ENCODE measurements around the gene STIP1.

STIP1 gene

DNA sequence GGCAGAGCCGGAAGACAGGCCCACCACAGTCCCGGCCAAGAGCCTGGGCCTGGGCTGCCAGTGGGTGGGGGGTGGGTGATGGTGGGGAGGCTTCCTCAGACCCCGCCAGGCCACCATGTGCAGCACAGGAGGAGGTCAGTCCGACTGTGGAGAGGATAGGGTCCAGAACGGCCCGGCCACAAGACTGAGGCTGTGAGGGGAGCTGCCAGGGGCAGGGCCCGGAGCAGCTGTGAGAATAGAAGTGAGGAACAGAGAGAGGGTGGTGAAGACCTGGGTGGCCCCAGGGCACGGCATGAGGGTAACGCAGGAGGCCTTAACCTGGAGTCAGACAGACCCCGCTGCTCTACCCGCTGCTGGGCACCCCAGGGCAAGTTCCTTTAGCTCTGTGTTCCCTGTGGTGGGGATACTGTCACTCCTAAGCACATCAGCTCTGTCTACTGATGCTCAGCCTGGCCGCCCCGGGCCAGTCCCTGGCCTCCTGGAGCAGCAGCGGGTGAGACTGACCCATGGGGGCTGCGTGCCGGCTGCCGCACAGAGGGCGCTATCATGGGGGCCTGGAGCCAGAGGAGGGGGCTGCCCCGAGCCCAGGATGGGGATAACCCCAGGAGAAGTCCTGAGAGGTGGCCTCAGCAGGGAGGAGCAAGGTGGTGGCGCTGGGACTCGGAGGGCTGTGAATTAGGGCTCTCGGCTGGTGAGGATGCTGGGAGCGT lies 22.3 kb downstream of the STIP1 start:
- DNase-seq (ENCODE audit: low read depth): no peak
- TF ChIP-seq, protein P1, sequence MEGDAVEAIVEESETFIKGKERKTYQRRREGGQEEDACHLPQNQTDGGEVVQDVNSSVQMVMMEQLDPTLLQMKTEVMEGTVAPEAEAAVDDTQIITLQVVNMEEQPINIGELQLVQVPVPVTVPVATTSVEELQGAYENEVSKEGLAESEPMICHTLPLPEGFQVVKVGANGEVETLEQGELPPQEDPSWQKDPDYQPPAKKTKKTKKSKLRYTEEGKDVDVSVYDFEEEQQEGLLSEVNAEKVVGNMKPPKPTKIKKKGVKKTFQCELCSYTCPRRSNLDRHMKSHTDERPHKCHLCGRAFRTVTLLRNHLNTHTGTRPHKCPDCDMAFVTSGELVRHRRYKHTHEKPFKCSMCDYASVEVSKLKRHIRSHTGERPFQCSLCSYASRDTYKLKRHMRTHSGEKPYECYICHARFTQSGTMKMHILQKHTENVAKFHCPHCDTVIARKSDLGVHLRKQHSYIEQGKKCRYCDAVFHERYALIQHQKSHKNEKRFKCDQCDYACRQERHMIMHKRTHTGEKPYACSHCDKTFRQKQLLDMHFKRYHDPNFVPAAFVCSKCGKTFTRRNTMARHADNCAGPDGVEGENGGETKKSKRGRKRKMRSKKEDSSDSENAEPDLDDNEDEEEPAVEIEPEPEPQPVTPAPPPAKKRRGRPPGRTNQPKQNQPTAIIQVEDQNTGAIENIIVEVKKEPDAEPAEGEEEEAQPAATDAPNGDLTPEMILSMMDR (IDR thresholded peaks at IDR 0.05; ENCODE audit: insufficient read depth, low read depth, low read length, missing control alignments): no peak
- H3K4me3 ChIP-seq (ENCODE audit: low read length): no peak overlapping the region

DNA sequence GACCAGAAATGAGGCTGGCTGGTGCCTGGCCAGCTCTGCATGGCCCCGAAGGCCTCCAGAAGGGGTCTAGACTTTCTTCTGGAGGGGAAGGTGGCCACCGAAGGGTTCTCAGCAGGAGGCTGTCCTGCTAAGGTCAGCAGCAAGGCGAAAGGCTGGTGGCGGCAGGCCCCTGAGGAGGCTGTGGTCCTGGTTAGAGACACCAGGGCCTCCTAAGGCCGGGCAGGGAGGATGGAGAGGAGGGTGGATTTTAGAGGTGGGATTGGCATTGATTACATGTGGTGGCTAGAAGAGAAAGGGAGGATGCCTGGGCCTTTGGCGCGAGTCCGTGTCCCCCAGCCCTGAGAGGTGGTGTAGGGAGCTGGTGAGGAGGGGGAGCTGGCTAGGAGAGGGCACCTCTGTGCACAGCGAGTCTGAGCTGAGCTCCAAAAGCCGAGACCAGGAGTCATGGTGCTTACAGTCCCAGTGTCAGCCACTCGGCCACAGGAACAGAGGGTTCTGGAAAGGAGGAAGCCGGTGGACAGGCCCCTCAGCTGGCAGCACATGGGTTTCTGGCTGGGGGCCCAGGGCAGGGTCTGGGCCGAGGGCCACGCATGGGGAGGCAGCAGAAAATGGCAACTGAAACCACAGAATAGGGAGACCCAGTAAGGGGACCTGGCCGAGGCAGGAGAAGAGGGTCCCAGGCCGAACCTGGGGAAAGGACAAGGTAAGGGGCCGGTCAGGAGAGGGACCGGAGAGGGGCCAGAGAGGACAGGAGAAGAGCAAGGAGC lies 23.0 kb downstream of the STIP1 start:
- no peak overlapping the region for H3K4me3 ChIP-seq (ENCODE audit: low read length)
- no peak for DNase-seq (ENCODE audit: low read depth)
- TF ChIP-seq, protein P1 (IDR thresholded peaks at IDR 0.05; ENCODE audit: insufficient read depth, low read depth, low read length, missing control alignments): no peak

DNA sequence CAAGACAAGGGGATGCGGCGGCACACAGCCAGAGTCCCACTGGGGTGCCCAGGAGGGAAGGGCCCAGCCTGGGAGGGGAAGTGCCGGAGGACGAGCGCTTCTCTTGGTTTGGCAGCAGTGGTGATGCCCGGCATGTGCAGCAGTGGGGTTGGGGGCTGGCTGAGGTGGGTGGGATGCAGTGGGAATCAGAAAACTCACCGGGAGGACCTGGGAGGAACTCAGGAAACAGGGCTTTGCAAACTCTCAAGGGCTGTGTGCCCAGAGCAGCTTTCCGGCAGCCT lies 23.5 kb downstream of the STIP1 start:
- no peak for DNase-seq (ENCODE audit: low read depth)
- no peak overlapping the region for H3K4me3 ChIP-seq (ENCODE audit: low read length)
- TF ChIP-seq, protein P1 (IDR thresholded peaks at IDR 0.05; ENCODE audit: insufficient read depth, low read depth, low read length, missing control alignments): no peak

DNA sequence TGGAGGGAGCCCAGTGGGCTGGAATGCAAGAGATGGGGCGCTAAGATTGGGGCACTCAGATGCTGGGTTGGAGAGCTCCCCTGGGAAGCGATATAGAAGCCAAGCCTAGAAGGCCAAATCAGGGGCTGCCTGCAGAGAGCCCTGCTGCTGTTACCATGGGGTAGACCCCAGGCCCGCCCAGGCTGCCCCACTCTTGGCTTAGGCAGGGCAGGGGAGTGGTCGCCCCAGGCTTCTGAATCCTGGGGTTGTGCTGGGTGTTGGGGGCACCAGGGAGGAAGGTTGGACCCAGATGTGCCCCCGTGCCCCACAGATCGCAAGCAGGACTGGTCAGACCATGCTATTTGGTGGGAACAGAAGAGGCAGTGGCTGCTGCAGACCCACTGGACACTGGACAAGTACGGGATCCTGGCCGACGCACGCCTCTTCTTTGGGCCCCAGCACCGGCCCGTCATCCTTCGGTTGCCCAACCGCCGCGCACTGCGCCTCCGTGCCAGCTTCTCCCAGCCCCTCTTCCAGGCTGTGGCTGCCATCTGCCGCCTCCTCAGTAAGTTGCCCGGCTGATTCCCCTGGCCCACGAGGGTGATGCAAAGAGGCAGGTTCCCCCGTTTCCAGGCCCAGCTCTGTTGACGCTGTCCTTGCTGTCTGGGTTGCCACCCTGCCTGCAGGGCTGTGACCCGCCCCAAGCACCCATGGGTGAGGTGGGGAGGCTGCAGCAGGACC lies 24.5 kb downstream of the STIP1 start:
- TF ChIP-seq, protein P1 (IDR thresholded peaks at IDR 0.05; ENCODE audit: insufficient read depth, low read depth, low read length, missing control alignments): no peak
- H3K4me3 ChIP-seq (ENCODE audit: low read length): no peak overlapping the region
- DNase-seq (ENCODE audit: low read depth): no peak

DNA sequence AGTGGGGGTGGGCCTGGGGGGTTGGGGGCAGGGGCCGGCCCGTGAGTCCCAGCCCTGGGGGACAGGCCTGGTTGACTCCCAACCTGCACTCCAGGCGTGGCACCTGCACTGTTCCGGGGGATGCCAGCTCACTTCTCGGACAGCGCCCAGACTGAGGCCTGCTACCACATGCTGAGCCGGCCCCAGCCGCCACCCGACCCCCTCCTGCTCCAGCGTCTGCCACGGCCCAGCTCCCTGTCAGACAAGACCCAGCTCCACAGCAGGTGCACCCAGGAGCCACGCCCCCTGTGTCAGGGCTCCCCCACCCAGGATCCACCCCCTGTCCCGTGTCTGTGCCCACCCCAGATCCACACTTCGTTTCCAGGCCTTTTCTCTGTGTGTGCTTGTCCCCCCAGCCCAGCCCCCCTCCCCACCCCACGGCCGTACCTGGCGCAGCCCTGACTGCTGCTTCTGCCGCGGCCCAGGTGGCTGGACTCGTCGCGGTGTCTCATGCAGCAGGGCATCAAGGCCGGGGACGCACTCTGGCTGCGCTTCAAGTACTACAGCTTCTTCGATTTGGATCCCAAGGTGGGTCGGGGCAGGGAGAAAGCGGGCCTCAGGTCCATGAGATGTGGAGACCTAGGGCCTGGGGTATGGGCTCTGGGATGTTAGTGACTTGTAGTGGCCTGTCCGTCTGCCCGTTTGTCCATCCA lies 25.4 kb downstream of the STIP1 start:
- no peak overlapping the region for H3K4me3 ChIP-seq (ENCODE audit: low read length)
- no peak for DNase-seq (ENCODE audit: low read depth)
- TF ChIP-seq, protein P1 (IDR thresholded peaks at IDR 0.05; ENCODE audit: insufficient read depth, low read depth, low read length, missing control alignments): no peak

DNA sequence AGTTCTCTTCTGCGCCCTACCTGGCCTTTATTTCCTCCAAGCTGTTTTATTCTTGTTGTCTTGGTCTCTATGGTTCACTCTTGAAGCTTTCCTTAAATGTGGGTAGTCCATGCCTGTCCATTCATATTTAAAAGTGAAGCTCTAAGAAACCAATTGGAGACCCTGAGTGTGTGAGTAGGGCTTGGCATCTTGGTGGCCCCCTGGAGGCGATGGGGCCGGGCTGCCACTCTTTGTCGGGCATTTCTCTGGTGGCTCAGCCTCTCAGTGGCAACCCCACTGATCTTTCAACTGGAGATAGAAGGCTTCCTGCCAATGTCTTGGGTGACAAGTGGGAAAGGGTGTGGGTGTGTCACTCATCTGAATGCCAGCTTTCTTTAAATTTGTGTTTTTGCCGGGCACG lies 30.9 kb downstream of the STIP1 start:
- H3K4me3 ChIP-seq (ENCODE audit: low read length): no peak overlapping the region
- TF ChIP-seq, protein P1 (IDR thresholded peaks at IDR 0.05; ENCODE audit: insufficient read depth, low read depth, low read length, missing control alignments): no peak
- no peak for DNase-seq (ENCODE audit: low read depth)
